Caco-2 (cell line): Measurements from ENCODE around the gene FLNA. TPM values are rescaled to one million over a fixed set of nuclear protein-coding genes. Genes with fewer than 3 reads are reported as not detected.

Experiments
- BruUV-seq: library from RNA; stranded (reverse); fragments of 400-500 nt; replicated peaks from 2 replicates; lab custom pipeline; 2021; lab: Mats Ljungman, UMichigan
- CTCF ChIA-PET: fragments of 300-600 bp; sonication (Branson Sonifier 250); formaldehyde crosslinking; loops from one replicate; lab custom pipeline; 2022; ENCODE audit warnings: antibody characterized with exemption; lab: Charles Lee
- POLR2A ChIA-PET: fragments of 300-600 bp; sonication (Branson Sonifier 250); formaldehyde crosslinking; loops from one replicate; lab custom pipeline; 2022; ENCODE audit warnings: antibody characterized with exemption; lab: Charles Lee
- DNase-seq, 2 experiments: peaks; one replicate each; pipeline versions ENCODE4 v3.0.0 to v3.0.0-alpha.2; 2020 to 2022
- H3K27me3 ChIP-seq: replicated peaks from 2 replicates; pipeline ENCODE4 v1.6.0; 2011; ENCODE audit warnings: low read length; ENCODE audit not compliant: control insufficient read depth, insufficient read depth
- H3K36me3 ChIP-seq: 2 replicates; pipeline ENCODE4 v1.5.1; 2011; ENCODE audit warnings: low read length; ENCODE audit not compliant: control insufficient read depth, insufficient read depth
- H3K4me1 ChIP-seq: fragments of 250-450 bp; sonication (Bioruptor Pico); 2 replicates; pipeline ENCODE4 v1.5.1; 2020; ENCODE audit warnings: mild to moderate bottlenecking
- H3K4me3 ChIP-seq: 2 replicates; pipeline ENCODE4 v1.5.1; 2011; ENCODE audit warnings: low read depth, mild to moderate bottlenecking, control low read depth, low read length
- H3K9me3 ChIP-seq: fragments of 250-450 bp; sonication (Bioruptor Pico); 2 replicates; pipeline ENCODE4 v1.5.1; 2020; ENCODE audit warnings: mild to moderate bottlenecking, moderate library complexity
- H3K27ac Mint-ChIP-seq: one replicate; pipeline ENCODE4 v1.8.0; 2022; ENCODE audit warnings: mixed read lengths; ENCODE audit not compliant: unreplicated experiment
- H3K27me3 Mint-ChIP-seq: one replicate; pipeline ENCODE4 v1.8.0; 2022; ENCODE audit warnings: mixed read lengths; ENCODE audit not compliant: insufficient read depth, unreplicated experiment
- H3K36me3 Mint-ChIP-seq: one replicate; pipeline ENCODE4 v1.8.0; 2022; ENCODE audit warnings: mild to moderate bottlenecking, mixed read lengths; ENCODE audit not compliant: insufficient read depth, unreplicated experiment
- H3K4me1 Mint-ChIP-seq: one replicate; pipeline ENCODE4 v1.8.0; 2022; ENCODE audit warnings: low read depth, mixed read lengths; ENCODE audit not compliant: unreplicated experiment
- H3K4me3 Mint-ChIP-seq: one replicate; pipeline ENCODE4 v1.8.0; 2022; ENCODE audit warnings: mild to moderate bottlenecking, moderate library complexity, mixed read lengths; ENCODE audit not compliant: unreplicated experiment
- H3K9me3 Mint-ChIP-seq: one replicate; pipeline ENCODE4 v1.8.0; 2022; ENCODE audit warnings: mixed read lengths; ENCODE audit not compliant: unreplicated experiment
- intact Hi-C: fragments of 100-400 bp; cut with micrococcal nuclease; formaldehyde crosslinking; loops from one replicate; pipeline ENCODE4 v1.10.0; 2022; ENCODE audit not compliant: unreplicated experiment
- total RNA-seq: library from RNA; stranded (reverse); gene quantifications from 2 replicates; pipeline ENCODE4 v1.2.3, GENCODE V29; 2022
- TF ChIP-seq, protein P1 (sequence below), 2 experiments: fragments of 200-600 bp in 1 of 2; IDR thresholded peaks; 1 replicate in 1 of 2; 2 replicates in 1 of 2; pipeline versions ENCODE4 v1.5.1 to v1.8.0; 2011 to 2022; ENCODE audit warnings: antibody characterized with exemption in 1 of 2, control low read depth in 1 of 2, inconsistent platforms in 1 of 2, low read depth in 1 of 2, low read length in 1 of 2, mild to moderate bottlenecking in 1 of 2, moderate library complexity in 1 of 2; ENCODE audit not compliant: insufficient read depth in 1 of 2, severe bottlenecking in 1 of 2, unreplicated experiment in 1 of 2

The FLNA gene
- total RNA-seq, 1 experiment from 2014 or later, result 546 TPM

DNA sequence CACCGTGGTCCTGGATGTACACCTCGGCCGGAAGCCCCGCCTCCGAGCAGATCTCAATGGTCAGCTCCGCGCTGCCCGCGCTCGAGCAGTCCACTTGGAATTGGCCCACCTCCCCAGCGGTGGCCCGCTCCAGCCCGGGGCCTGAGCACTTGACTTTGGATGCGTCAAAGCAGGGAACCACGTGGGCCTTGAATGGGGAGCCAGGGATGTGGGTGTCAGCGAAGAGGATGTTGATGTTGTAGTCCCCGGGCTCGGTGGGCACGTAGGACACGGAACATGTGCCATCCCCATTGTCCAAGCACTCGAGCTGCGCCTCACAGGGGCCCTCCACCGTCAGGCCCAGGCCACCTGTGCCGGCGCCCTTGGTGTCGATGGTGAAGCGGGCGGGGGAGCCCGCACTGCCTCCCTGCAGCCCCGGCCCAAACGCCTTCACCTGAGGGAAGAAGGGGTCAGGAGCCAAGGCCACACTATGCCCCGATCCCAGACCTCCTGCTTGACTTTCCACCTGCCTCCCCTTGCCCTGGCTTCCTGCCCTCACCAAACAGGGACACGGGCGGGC lies 14.2 kb downstream of the FLNA start:
- Histone ChIP-seq H3K27me3 (no peaks in the 10 kb centered on the region), H3K4me1 (no peaks in the 10 kb centered on the region), H3K36me3 (peaks cover 3% of the 10 kb centered on the region), H3K4me3 (no peak overlapping the region), H3K9me3 (no peaks in the 10 kb centered on the region)
- TF ChIP-seq, protein P1, sequence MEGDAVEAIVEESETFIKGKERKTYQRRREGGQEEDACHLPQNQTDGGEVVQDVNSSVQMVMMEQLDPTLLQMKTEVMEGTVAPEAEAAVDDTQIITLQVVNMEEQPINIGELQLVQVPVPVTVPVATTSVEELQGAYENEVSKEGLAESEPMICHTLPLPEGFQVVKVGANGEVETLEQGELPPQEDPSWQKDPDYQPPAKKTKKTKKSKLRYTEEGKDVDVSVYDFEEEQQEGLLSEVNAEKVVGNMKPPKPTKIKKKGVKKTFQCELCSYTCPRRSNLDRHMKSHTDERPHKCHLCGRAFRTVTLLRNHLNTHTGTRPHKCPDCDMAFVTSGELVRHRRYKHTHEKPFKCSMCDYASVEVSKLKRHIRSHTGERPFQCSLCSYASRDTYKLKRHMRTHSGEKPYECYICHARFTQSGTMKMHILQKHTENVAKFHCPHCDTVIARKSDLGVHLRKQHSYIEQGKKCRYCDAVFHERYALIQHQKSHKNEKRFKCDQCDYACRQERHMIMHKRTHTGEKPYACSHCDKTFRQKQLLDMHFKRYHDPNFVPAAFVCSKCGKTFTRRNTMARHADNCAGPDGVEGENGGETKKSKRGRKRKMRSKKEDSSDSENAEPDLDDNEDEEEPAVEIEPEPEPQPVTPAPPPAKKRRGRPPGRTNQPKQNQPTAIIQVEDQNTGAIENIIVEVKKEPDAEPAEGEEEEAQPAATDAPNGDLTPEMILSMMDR (IDR thresholded peaks at IDR 0.05; ENCODE audit: insufficient read depth in 1 of 2, low read depth in 1 of 2, low read length in 1 of 2, severe bottlenecking in 1 of 2, unreplicated experiment in 1 of 2), result no peak
- H3K4me1 Mint-ChIP-seq, result no peaks in the 10 kb centered on the region
- H3K27me3 Mint-ChIP-seq, result no peaks in the 10 kb centered on the region
- no peak for DNase-seq
- peaks cover 90% of the 10 kb centered on the region for H3K36me3 Mint-ChIP-seq
- BruUV-seq, result no TSS peak
- no peaks in the 10 kb centered on the region for H3K9me3 Mint-ChIP-seq
- ChIA-PET CTCF (no interaction called here), POLR2A (no interaction called here)
- intact Hi-C loops, result no loop called here
- no peak overlapping the region for H3K4me3 Mint-ChIP-seq
- H3K27ac Mint-ChIP-seq, result no peak overlapping the region

DNA sequence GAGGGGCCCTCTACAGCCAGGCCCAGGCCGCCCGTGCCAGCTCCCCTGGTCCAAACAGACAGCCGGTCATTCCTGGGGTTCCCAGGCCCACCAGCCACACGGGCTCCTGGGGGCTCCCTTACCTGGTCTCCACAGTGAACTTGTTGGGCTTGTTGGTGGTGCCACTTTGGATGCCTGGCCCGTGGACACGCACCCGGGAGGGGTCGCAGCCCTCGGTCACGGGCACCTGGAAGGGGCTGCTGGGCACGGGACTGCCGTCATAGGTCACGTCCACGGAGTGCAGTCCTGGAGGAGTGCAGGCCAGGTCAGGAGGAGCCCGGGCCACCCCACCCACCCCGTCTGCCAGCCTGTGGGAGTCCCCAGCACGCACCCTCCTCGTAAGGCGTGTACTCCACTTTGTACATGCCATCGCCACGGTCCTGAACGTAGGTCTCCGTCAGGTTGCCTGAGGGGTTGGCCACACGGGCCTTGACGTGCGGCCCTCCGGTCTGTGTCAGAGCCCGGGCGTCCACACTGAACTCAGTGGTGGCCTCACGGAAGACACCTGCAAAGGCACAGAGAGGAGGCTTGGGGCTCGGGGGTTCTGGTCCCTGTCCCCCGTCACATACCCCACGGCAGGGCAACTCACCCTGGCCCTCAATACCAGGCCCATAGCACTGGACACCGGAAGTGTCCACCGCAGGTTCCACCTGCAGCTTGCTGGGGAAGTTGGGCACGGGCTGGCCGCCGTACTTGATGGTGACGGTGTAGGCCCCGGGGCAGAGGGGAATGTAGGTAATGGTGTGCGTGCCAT lies 14.9 kb downstream of the FLNA start:
- no peaks in the 10 kb centered on the region for H3K27me3 Mint-ChIP-seq

DNA sequence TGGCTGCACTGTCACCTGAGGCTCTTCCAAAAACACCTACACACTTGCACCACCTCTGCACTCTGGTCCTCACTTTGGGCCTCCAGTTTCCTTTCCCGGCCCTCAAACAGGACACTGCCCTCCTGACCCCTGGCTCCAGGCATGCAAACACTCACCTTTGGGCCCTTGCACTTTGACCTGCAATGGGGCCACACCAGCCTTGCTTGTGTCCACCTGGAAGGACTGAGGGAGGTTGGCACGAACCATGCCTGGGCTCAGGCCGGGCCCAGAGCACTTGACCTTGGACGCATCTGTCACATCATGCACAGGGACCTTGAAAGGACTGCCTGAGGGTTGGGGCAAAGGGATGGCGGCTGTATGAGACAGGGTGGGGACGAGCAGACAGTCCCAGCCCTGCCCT lies 15.6 kb downstream of the FLNA start:
- peak overlapping the region; percentile 81 for H3K27ac Mint-ChIP-seq
- H3K36me3 Mint-ChIP-seq, result peaks cover 85% of the 10 kb centered on the region
- Histone ChIP-seq H3K9me3 (no peaks in the 10 kb centered on the region), H3K4me1 (no peaks in the 10 kb centered on the region), H3K36me3 (peaks cover 3% of the 10 kb centered on the region), H3K4me3 (no peak overlapping the region), H3K27me3 (no peaks in the 10 kb centered on the region)
- H3K9me3 Mint-ChIP-seq, result no peaks in the 10 kb centered on the region
- ChIA-PET CTCF (no interaction called here), POLR2A (no interaction called here)
- no TSS peak for BruUV-seq
- H3K27me3 Mint-ChIP-seq, result no peaks in the 10 kb centered on the region
- intact Hi-C loops, result no loop called here
- peak overlapping the region; percentile 25 for H3K4me3 Mint-ChIP-seq
- DNase-seq, result no peak
- TF ChIP-seq, protein P1 (IDR thresholded peaks at IDR 0.05; ENCODE audit: insufficient read depth in 1 of 2, low read depth in 1 of 2, low read length in 1 of 2, severe bottlenecking in 1 of 2, unreplicated experiment in 1 of 2), result no peak
- H3K4me1 Mint-ChIP-seq, result no peaks in the 10 kb centered on the region

More for the DNA sequence above, 14.9 kb downstream of the FLNA start:
- TF ChIP-seq, protein P1 (IDR thresholded peaks at IDR 0.05; ENCODE audit: insufficient read depth in 1 of 2, low read depth in 1 of 2, low read length in 1 of 2, severe bottlenecking in 1 of 2, unreplicated experiment in 1 of 2), result no peak
- BruUV-seq, result TSS peak; percentile 19
- H3K4me1 ChIP-seq, result no peaks in the 10 kb centered on the region
- Mint-ChIP-seq H3K9me3 (no peaks in the 10 kb centered on the region), H3K27ac (no peak overlapping the region), H3K4me3 (no peak overlapping the region), H3K4me1 (no peaks in the 10 kb centered on the region), H3K36me3 (peaks cover 84% of the 10 kb centered on the region)
- no peaks in the 10 kb centered on the region for H3K9me3 ChIP-seq
- DNase-seq, result no peak
- no peak overlapping the region for H3K4me3 ChIP-seq
- H3K36me3 ChIP-seq, result peaks cover 3% of the 10 kb centered on the region
- intact Hi-C loops, result no loop called here
- no peaks in the 10 kb centered on the region for H3K27me3 ChIP-seq
- ChIA-PET POLR2A (no interaction called here), CTCF (no interaction called here)
